Tracheal epithelial cell (primary cell): ENCODE data around the gene RIGI. TPM values are rescaled to one million over a fixed set of nuclear protein-coding genes. Genes with fewer than 3 reads are reported as not detected.

Experiments used
- total RNA-seq: library from RNA; depleted of rRNA; stranded (reverse); fragments of >200 nt; gene quantifications from 2 replicates; pipeline ENCODE4 v1.2.1, GENCODE V29; 2014

The RIGI gene
- 3.4 and 12.3 TPM in 2 replicates for total RNA-seq

DNA sequence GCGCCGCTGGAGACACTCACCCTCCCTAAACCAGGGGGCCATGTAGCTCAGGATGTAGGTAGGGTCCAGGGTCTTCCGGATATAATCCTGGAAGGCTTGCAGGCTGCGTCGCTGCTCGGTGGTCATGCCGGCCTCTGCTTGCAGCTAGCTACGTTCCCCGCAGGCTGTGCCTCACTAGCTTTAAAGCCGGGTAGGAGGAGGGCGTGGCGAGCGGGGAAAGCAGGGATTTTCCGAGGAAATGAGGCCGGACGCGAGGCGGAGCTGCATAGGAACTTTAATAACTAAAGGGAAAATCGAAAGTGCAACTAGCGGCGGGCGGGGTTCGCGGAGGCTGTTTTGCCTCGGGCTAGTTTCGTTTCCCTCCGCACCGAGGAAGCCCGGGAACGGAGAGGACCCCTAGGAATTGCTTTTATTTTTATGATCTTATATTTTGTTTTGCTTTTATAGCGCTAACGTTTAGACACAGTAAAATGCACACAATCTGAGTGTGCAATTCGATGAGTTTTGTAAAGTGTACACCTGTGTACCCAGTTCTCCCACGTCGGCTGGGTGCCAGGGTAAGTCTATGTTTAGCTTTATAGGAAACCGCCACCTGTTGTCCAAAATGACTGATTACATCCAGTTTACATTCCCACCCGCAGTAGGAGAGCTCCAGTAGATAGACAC, at the start of gene RIGI:
Gene RIGI, minus strand, starts transcription at position 156 of the 666 bp plus-strand sequence. Its CDS starts 30 bp downstream, at position 126.

DNA sequence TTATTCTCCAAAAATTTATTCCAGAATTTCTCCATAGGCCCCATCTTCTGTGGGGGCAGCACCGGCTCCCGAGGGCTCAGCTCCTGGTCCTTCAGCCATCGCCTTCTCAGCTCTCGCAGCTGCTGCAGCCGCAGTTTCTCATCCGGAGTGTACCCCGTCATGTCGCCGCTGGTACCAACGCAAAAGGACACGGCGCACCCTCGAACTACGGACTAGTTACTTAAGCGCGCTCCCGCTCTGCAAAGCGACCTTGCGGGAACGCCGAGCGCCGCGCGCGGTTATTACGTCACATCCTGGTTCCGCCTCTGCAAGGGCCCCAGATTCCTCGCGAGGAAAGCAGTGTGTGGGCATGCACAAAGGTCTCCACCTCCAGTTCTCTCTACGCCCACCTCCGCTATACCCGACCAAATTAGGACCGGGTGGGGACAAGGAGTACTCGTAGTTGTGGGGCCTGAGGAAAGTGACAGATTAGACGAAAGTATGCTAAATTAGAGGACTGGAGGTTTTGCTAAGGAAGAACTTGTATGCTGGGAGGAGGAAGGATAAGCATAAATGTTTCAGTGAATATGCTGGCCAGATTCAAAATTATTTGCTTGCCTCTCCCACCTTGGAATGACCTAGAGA, 47.0 kb upstream of the RIGI start, which contains the start of gene NDUFB6:
Gene NDUFB6, minus strand, starts transcription at position 260 of the 624 bp plus-strand sequence. Its CDS starts 99 bp downstream, at position 161.

DNA sequence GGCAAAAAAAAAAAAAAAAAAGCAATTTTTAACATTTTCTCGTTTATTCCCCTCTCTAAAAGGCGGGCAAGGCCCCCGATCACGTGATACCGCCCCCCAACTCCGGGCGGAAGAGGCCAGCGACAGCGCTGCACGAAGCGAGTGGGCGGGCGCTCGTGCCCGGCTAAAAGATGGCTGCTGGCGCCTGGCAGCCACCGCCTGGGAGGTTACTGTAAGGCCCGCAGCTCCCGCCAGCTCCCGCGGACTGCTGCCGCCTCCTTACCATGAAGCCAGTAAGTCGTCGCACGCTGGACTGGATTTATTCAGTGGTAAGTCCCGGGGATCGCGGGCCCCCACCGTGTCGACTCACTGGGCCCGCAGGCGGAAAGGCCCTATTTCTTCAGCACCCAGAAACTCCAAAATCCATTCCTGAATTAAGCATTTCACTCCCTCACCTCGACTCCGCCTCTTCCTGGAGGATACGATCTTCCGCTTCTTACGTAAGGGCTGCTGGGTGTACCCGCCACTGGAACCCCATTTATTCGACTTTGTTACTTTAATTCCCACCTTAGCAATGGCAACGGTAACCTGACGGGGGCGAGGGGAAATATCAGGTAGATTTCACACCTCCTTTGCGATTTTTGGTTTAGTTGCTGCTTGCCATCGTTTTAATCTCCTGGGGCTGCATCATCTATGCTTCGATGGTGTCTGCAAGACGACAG, 26.3 kb upstream of the RIGI start, which contains the start of the genes SMIM27 and TOPORS:
Gene SMIM27, plus strand, starts transcription at position 156 of the 701 bp plus-strand sequence. Its CDS starts 108 bp downstream, at position 264.
Gene TOPORS, minus strand, starts transcription at position 415 of the 701 bp plus-strand sequence. Its CDS starts 150 bp downstream, at position 265.

Other genes starting within 250 kb of the RIGI start
- gene ACO1, start 141.6 kb downstream of the RIGI start, total RNA-seq: 18.1 and 35.9 TPM in 2 replicates
- gene SMIM27, start 26.1 kb upstream of the RIGI start, total RNA-seq: 2.2 and 3.8 TPM in 2 replicates
- 24.8 and 27.3 TPM in 2 replicates for gene TOPORS, start 26.4 kb upstream of the RIGI start, total RNA-seq
- 19.2 and 24.8 TPM in 2 replicates for gene NDUFB6, start 47.0 kb upstream of the RIGI start, total RNA-seq
- under 0.01 TPM in 2 replicates for gene TAF1L, start 109.5 kb upstream of the RIGI start, total RNA-seq